GM21367 (cell line): ENCODE results near the gene XPNPEP2.
A peak's percentile ranks its signal among the peaks of the same experiment; 100 is the strongest.

ENCODE experiments used
- ATAC-seq: cut with Tn5 transposase; IDR thresholded peaks from one replicate; pipeline ENCODE4 v1.9.1; 2021; ENCODE audit not compliant: unreplicated experiment

XPNPEP2 gene

GRCh38 chrX:129777218-129778030 lies 38.6 kb downstream of the XPNPEP2 start:
- no peak for ATAC-seq

GRCh38 chrX:129779086-129779672 lies 40.4 kb downstream of the XPNPEP2 start:
- ATAC-seq, result no peak

- ATAC-seq, result peak; percentile 23
Measured at GRCh38 chrX:129779747-129780146, 41.0 kb downstream of the XPNPEP2 start, which contains the start of gene SASH3. TSS of gene SASH3 (plus strand) at chrX:129779949. CDS start at chrX:129780098, 149 bp downstream.

GRCh38 chrX:129780441-129781105 lies 41.8 kb downstream of the XPNPEP2 start:
- no peak for ATAC-seq

- ATAC-seq, result peak; percentile 73
Measured at GRCh38 chrX:129781134-129781672, 42.4 kb downstream of the XPNPEP2 start.

GRCh38 chrX:129781680-129782495 lies 43.1 kb downstream of the XPNPEP2 start:
- no peak for ATAC-seq

GRCh38 chrX:129782706-129783105 lies 43.9 kb downstream of the XPNPEP2 start:
- no peak for ATAC-seq

- no peak for ATAC-seq
Measured at GRCh38 chrX:129783291-129783713, 44.5 kb downstream of the XPNPEP2 start.

- ATAC-seq, result no peak
Measured at GRCh38 chrX:129784371-129784770, 45.6 kb downstream of the XPNPEP2 start.

- no peak for ATAC-seq
Measured at GRCh38 chrX:129785160-129785947, 46.6 kb downstream of the XPNPEP2 start.

GRCh38 chrX:129786210-129786651 lies 47.5 kb downstream of the XPNPEP2 start:
- peak; percentile 75 for ATAC-seq

- no peak for ATAC-seq
Measured at GRCh38 chrX:129787336-129788055, 48.7 kb downstream of the XPNPEP2 start.

- no peak for ATAC-seq
Measured at GRCh38 chrX:129788527-129788926, 49.7 kb downstream of the XPNPEP2 start.

- no peak for ATAC-seq
Measured at GRCh38 chrX:129790146-129790545, 51.4 kb downstream of the XPNPEP2 start.

- ATAC-seq, result no peak
Measured at GRCh38 chrX:129790808-129791207, 52.0 kb downstream of the XPNPEP2 start.

- no peak for ATAC-seq
Measured at GRCh38 chrX:129791336-129791735, 52.6 kb downstream of the XPNPEP2 start.

GRCh38 chrX:129791961-129792570 lies 53.3 kb downstream of the XPNPEP2 start:
- no peak for ATAC-seq

GRCh38 chrX:129792586-129793291 lies 54.0 kb downstream of the XPNPEP2 start:
- ATAC-seq, result no peak
